Left forelimb (tissue), 1 donor: Measurements from ENCODE around the gene UBE2U.
"Not testable (repeated sequence)": the region's sequence is repeated elsewhere in the genome, so short reads cannot be mapped to it uniquely, and the experiment has no call there.

ENCODE experiments used
- DNase-seq: peaks from one replicate; pipeline ENCODE4 v3.0.0-alpha.2; 2018; ENCODE audit warnings: low spot score

The UBE2U gene

GRCh38 chr1:64192290-64192689 is 11.1 kb upstream of the UBE2U start:
- DNase-seq, result no peak

- DNase-seq, result no peak
Observed at GRCh38 chr1:64194168-64195080, 9.0 kb upstream of the UBE2U start.

GRCh38 chr1:64195081-64195395 is 8.4 kb upstream of the UBE2U start:
- DNase-seq, result no peak

GRCh38 chr1:64196074-64196870 is 7.2 kb upstream of the UBE2U start:
- DNase-seq, result no peak

- no peak for DNase-seq
Observed at GRCh38 chr1:64197076-64197475, 6.3 kb upstream of the UBE2U start.

- no peak for DNase-seq
Observed at GRCh38 chr1:64199154-64199553, 4.3 kb upstream of the UBE2U start.

GRCh38 chr1:64200064-64200463 is 3.4 kb upstream of the UBE2U start:
- DNase-seq, result no peak

GRCh38 chr1:64209221-64209620 is 5.8 kb downstream of the UBE2U start:
- DNase-seq, result no peak

GRCh38 chr1:64212031-64212430 is 8.6 kb downstream of the UBE2U start:
- DNase-seq, result no peak

- no peak for DNase-seq
Observed at GRCh38 chr1:64215576-64215975, 12.2 kb downstream of the UBE2U start.

GRCh38 chr1:64220241-64220640 is 16.8 kb downstream of the UBE2U start:
- DNase-seq, result no peak

GRCh38 chr1:64223329-64224151 is 20.1 kb downstream of the UBE2U start:
- DNase-seq, result no peak

GRCh38 chr1:64224236-64224635 is 20.8 kb downstream of the UBE2U start:
- DNase-seq, result not testable (repeated sequence)

GRCh38 chr1:64228167-64228957 is 24.9 kb downstream of the UBE2U start:
- no peak for DNase-seq

- no peak for DNase-seq
Observed at GRCh38 chr1:64229307-64229706, 25.9 kb downstream of the UBE2U start.

GRCh38 chr1:64231153-64231552 is 27.7 kb downstream of the UBE2U start:
- DNase-seq, result no peak

GRCh38 chr1:64231654-64232053 is 28.2 kb downstream of the UBE2U start:
- no peak for DNase-seq

GRCh38 chr1:64234714-64235113 is 31.3 kb downstream of the UBE2U start:
- no peak for DNase-seq

GRCh38 chr1:64235181-64235580 is 31.8 kb downstream of the UBE2U start:
- DNase-seq, result no peak

- DNase-seq, result no peak
Observed at GRCh38 chr1:64235910-64236309, 32.5 kb downstream of the UBE2U start.

- no peak for DNase-seq
Observed at GRCh38 chr1:64236541-64236954, 33.1 kb downstream of the UBE2U start.

- not testable (repeated sequence) for DNase-seq
Observed at GRCh38 chr1:64239519-64239918, 36.1 kb downstream of the UBE2U start.
